HCT116 (cell line): ENCODE measurements around the gene SPTB. TPM values are rescaled to one million over a fixed set of nuclear protein-coding genes. Genes with fewer than 3 reads are reported as not detected.

ENCODE experiments used
- ATAC-seq: fragments of 200-7000 bp; cut with Tn5 transposase; 2 replicates; pipeline ENCODE4 v1.9.1; 2020; ENCODE audit warnings: mild to moderate bottlenecking, moderate library complexity
- BruUV-seq: library from RNA; stranded (reverse); fragments of 400-500 nt; replicated peaks from 2 replicates; lab custom pipeline; 2021; lab: Mats Ljungman, UMichigan
- CTCF ChIA-PET: fragments of 300-600 bp; sonication (Branson Sonifier 250); formaldehyde crosslinking; loops from one replicate; lab custom pipeline; 2021; ENCODE audit warnings: antibody characterized with exemption; lab: Charles Lee
- POLR2A ChIA-PET: fragments of 300-600, 350-600 bp; sonication (Branson Sonifier 250); formaldehyde crosslinking; loops from one replicate; lab custom pipeline; 2021; ENCODE audit warnings: antibody characterized with exemption; lab: Charles Lee
- RAD21 ChIA-PET, 2 experiments: fragments of 300-600 bp; sonication (Branson Sonifier 250); formaldehyde crosslinking; loops; one replicate each; lab custom pipeline; 2023; ENCODE audit warnings: low total read pairs in 2 of 2; ENCODE audit not compliant: uncharacterized antibody in 2 of 2, unreplicated experiment in 2 of 2, low non-redundant PET in 1 of 2; lab: Charles Lee
- DNase-seq: peaks from one replicate; pipeline ENCODE4 v3.0.0-alpha.2; 2010; ENCODE audit warnings: low read depth, low spot score
- H2AFZ ChIP-seq: fragments of 200-600 bp; shearing (Covaris generic), sonication (generic); 2 replicates; pipeline ENCODE4 v1.6.1; 2017; ENCODE audit warnings: low read depth, mixed run types, mixed read lengths, antibody characterized with exemption, low read length; ENCODE audit not compliant: poor library complexity, severe bottlenecking
- H3K27ac ChIP-seq: 2 replicates; pipeline ENCODE4 v1.5.1; 2012; ENCODE audit warnings: low read depth, low read length
- H3K27me3 ChIP-seq: fragments of 200-600 bp; sonication (generic); 2 replicates; pipeline ENCODE4 v1.6.1; 2016; ENCODE audit warnings: mixed run types, low read length, mixed read lengths; ENCODE audit not compliant: insufficient read depth
- H3K36me3 ChIP-seq, 2 experiments: fragments of 200-500 bp in 1 of 2; fragments of 200-600 bp in 1 of 2; sonication (Bioruptor generic) in 1 of 2; sonication (generic) in 1 of 2; 2 replicates each; pipeline versions ENCODE4 v1.5.1 to v1.6.1; 2014 to 2016; ENCODE audit warnings: low read length in 2 of 2, inconsistent platforms in 1 of 2, mixed read lengths in 1 of 2, mixed run types in 1 of 2; ENCODE audit not compliant: insufficient read depth in 2 of 2, control insufficient read depth in 1 of 2
- H3K4me1 ChIP-seq, 2 experiments: fragments of 200-600 bp in 1 of 2; sonication (generic) in 1 of 2; 2 replicates each; pipeline versions ENCODE4 v1.5.1 to v1.6.1; 2012 to 2017; ENCODE audit warnings: low read length in 2 of 2, inconsistent platforms in 1 of 2, mild to moderate bottlenecking in 1 of 2, mixed read lengths in 1 of 2, mixed run types in 1 of 2, moderate library complexity in 1 of 2; ENCODE audit not compliant: insufficient read depth in 2 of 2, control insufficient read depth in 1 of 2
- H3K4me2 ChIP-seq: fragments of 200-600 bp; sonication (generic); 2 replicates; pipeline ENCODE4 v1.6.1; 2017; ENCODE audit warnings: mixed run types, low read length, mixed read lengths
- H3K4me3 ChIP-seq, 2 experiments: fragments of 200-600 bp in 1 of 2; sonication (generic) in 1 of 2; replicated peaks in 1 of 2; 2 replicates each; pipeline ENCODE4 v1.5.1; 2011 to 2016; ENCODE audit warnings: low read length in 2 of 2, control low read depth in 1 of 2, low read depth in 1 of 2, mild to moderate bottlenecking in 1 of 2, mixed read lengths in 1 of 2, mixed run types in 1 of 2
- H3K79me2 ChIP-seq: fragments of 200-600 bp; sonication (generic); 2 replicates; pipeline ENCODE4 v1.6.1; 2017; ENCODE audit warnings: mild to moderate bottlenecking, mixed run types, low read length, moderate library complexity, mixed read lengths; ENCODE audit not compliant: insufficient read depth
- H3K9ac ChIP-seq: fragments of 200-600 bp; sonication (generic); 2 replicates; pipeline ENCODE4 v1.6.1; 2016; ENCODE audit warnings: low read length, mixed read lengths
- H3K9me2 ChIP-seq: fragments of 200-600 bp; sonication (generic), shearing (Covaris generic); 2 replicates; pipeline ENCODE4 v1.6.1; 2017; ENCODE audit warnings: mixed run types, mild to moderate bottlenecking, moderate library complexity; ENCODE audit not compliant: insufficient read depth
- H3K9me3 ChIP-seq, 2 experiments: fragments of 200-500 bp in 1 of 2; fragments of 200-600 bp in 1 of 2; sonication (Bioruptor generic) in 1 of 2; sonication (generic) in 1 of 2; 2 replicates each; pipeline ENCODE4 v1.6.1; 2014 to 2017; ENCODE audit warnings: low read length in 2 of 2, mixed read lengths in 2 of 2, inconsistent platforms in 1 of 2, low read depth in 1 of 2, mild to moderate bottlenecking in 1 of 2, mixed run types in 1 of 2, moderate library complexity in 1 of 2; ENCODE audit not compliant: control insufficient read depth in 1 of 2, insufficient read depth in 1 of 2
- H4K20me1 ChIP-seq: fragments of 200-600 bp; sonication (generic), shearing (Covaris generic); 2 replicates; pipeline ENCODE4 v1.6.1; 2017; ENCODE audit warnings: mixed run types, mild to moderate bottlenecking, moderate library complexity; ENCODE audit not compliant: insufficient read depth
- EZH2 ChIP-seq: fragments of 200-600 bp; sonication (generic); IDR thresholded peaks from 2 replicates; pipeline ENCODE4 v1.6.1; 2017; ENCODE audit warnings: antibody characterized with exemption, mixed run types
- POLR2AphosphoS5 ChIP-seq: IDR thresholded peaks from 2 replicates; pipeline ENCODE4 v1.6.1; 2011; ENCODE audit warnings: mild to moderate bottlenecking, low read depth, low read length, moderate library complexity
- TCF7L2 ChIP-seq: IDR thresholded peaks from 2 replicates; pipeline ENCODE4 v1.7.0; 2011; ENCODE audit warnings: borderline replicate concordance, inconsistent platforms; ENCODE audit not compliant: insufficient read depth, insufficient read length; ENCODE audit errors: extremely low read depth
- ZBTB33 ChIP-seq: IDR thresholded peaks from 2 replicates; pipeline ENCODE4 v1.6.1; 2011; ENCODE audit warnings: mild to moderate bottlenecking, low read length, moderate library complexity; ENCODE audit not compliant: insufficient replicate concordance; ENCODE audit errors: extremely low read depth
- intact Hi-C: fragments of 100-400 bp; cut with micrococcal nuclease; formaldehyde crosslinking; loops from 2 replicates; pipeline ENCODE4 v1.10.0; 2022
- total RNA-seq: library from RNA; stranded (reverse); gene quantifications from one replicate; pipeline ENCODE4 v1.2.1, GENCODE V29; 2021; ENCODE audit not compliant: unreplicated experiment

SPTB gene
- total RNA-seq, 1 experiment from 2014 or later, result 4.2 TPM

- Histone ChIP-seq H3K36me3 (no peaks in the 10 kb centered on the region), H3K79me2 (peaks cover 88% of the 10 kb centered on the region), H3K4me2 (peak overlapping the region; percentile 83), H3K27ac (peak overlapping the region; percentile 18; the same call in 1 of the 2 replicates), H2AFZ (no peak overlapping the region), H3K27me3 (no peaks in the 10 kb centered on the region), H3K9me2 (no peaks in the 10 kb centered on the region), H3K9me3 (no peaks in the 10 kb centered on the region), H3K4me3 (peak overlapping the region in 1 of 2 experiments; percentile 27; a peak in 2 of 4 replicates), H3K9ac (peak overlapping the region; percentile 91), H3K4me1 (peaks cover 43 to 51% of the 10 kb centered on the region in 2 experiments), H4K20me1 (0 out of 2 replicates have a peak, but pooled peaks cover 5% of the 10 kb centered on the region)
- intact Hi-C loops, result no loop called here
- TF ChIP-seq TCF7L2, result peak; percentile 14
- TF ChIP-seq EZH2, result no peak
- CTCF ChIA-PET, result interaction anchor here (2.0 kb wide), 1 partner anchor 57 kb away, joined by 6 read pairs; no protein-coding TSS in a partner anchor
- no TSS peak for BruUV-seq
- POLR2A ChIA-PET, result interaction anchor here (2.2 to 3.6 kb wide), 2 partner anchors 10 to 12 kb away, joined by 6 to 12 read pairs; no protein-coding TSS in a partner anchor
- no peak for DNase-seq
- RAD21 ChIA-PET, result no interaction called here
- peak; percentile 28; the same call in 1 of the 2 replicates for ATAC-seq
Observed at GRCh38 chr14:64708148-64709004, 171.3 kb downstream of the SPTB start.

GRCh38 chr14:64707661-64708060, 172.0 kb downstream of the SPTB start:
- Histone ChIP-seq H3K9ac (peak overlapping the region; percentile 91), H3K4me3 (peak overlapping the region in 1 of 2 experiments; percentile 27; a peak in 2 of 4 replicates), H3K9me3 (no peaks in the 10 kb centered on the region), H3K9me2 (no peaks in the 10 kb centered on the region), H3K27me3 (no peaks in the 10 kb centered on the region), H2AFZ (no peak overlapping the region), H3K27ac (peak overlapping the region; percentile 18; the same call in 1 of the 2 replicates), H3K4me1 (peaks cover 47 to 58% of the 10 kb centered on the region in 2 experiments), H4K20me1 (0 out of 2 replicates have a peak, but pooled peaks cover 5% of the 10 kb centered on the region), H3K4me2 (peak overlapping the region; percentile 83)
- CTCF ChIA-PET, result interaction anchor here (2.0 kb wide), 1 partner anchor 57 kb away, joined by 6 read pairs; no protein-coding TSS in a partner anchor
- RAD21 ChIA-PET, result no interaction called here
- POLR2A ChIA-PET, result interaction anchor here (2.2 to 3.6 kb wide), 2 partner anchors 9 to 13 kb away, joined by 6 to 12 read pairs; no protein-coding TSS in a partner anchor
- peak; percentile 78 for DNase-seq
- peak; percentile 36 for ATAC-seq
- intact Hi-C loops, result no loop called here
- no TSS peak for BruUV-seq
- TF ChIP-seq EZH2 (no peak), TCF7L2 (peak; percentile 86), POLR2AphosphoS5 (peak; percentile 34; the same call in 1 of the 2 replicates), ZBTB33 (no peak)
- TF ChIP-seq, all 23 proteins: peak for 2
- Histone ChIP-seq H3K79me2 (peaks cover 81% of the 10 kb centered on the region), H3K36me3 (no peaks in the 10 kb centered on the region)
